Right lobe of liver (tissue), 6 donors: ENCODE data around the gene TESK1. TPM values are rescaled to one million over a fixed set of nuclear protein-coding genes. Genes with fewer than 3 reads are reported as not detected.

Experiments used
- ATAC-seq, 4 donors: fragments of 200-7000 bp; cut with Tn5 transposase; one replicate each; pipeline ENCODE4 v1.9.1; 2020; ENCODE audit warnings: mild to moderate bottlenecking in 4 of 4, moderate library complexity in 4 of 4
- DNase-seq, 3 donors: peaks; one replicate each; pipeline ENCODE4 v3.0.0-alpha.2; 2020
- H3K27ac ChIP-seq, 3 donors: fragments of 200-600 bp; one replicate each; pipeline ENCODE4 v1.8.0; 2022
- H3K27me3 ChIP-seq, 2 donors: fragments of 200-600 bp; one replicate each; pipeline ENCODE4 v1.8.0; 2022
- H3K36me3 ChIP-seq, 4 donors: fragments of 200-600 bp; sonication (generic) in 1 of 4; one replicate each; pipeline versions ENCODE4 v1.5.1 to v1.8.0; 2017 to 2022; ENCODE audit warnings: control low read depth in 1 of 4
- H3K4me1 ChIP-seq, 4 donors: fragments of 200-600 bp; sonication (generic) in 1 of 4; one replicate each; pipeline versions ENCODE4 v1.5.1 to v1.8.0; 2017 to 2022; ENCODE audit warnings: control low read depth in 1 of 4
- H3K4me3 ChIP-seq, 3 donors: fragments of 200-600 bp; one replicate each; pipeline ENCODE4 v1.8.0; 2022
- H3K9me3 ChIP-seq, 4 donors: fragments of 200-600 bp; sonication (generic) in 1 of 4; one replicate each; pipeline versions ENCODE4 v1.5.1 to v1.8.0; 2017 to 2022; ENCODE audit warnings: control low read depth in 1 of 4
- POLR2A ChIP-seq: fragments of 450-650 bp; IDR thresholded peaks from one replicate; pipeline ENCODE4 v1.6.1; 2017; ENCODE audit warnings: antibody characterized with exemption, mild to moderate bottlenecking
- WGBS: methylation state at CpG from one replicate; pipeline ENCODE4 v1.1.6; 2018; ENCODE audit warnings: low coverage, low lambda C conversion rate; ENCODE audit not compliant: insufficient coverage; ENCODE audit errors: missing lambda C conversion rate; 5-methylcytosine and 5-hydroxymethylcytosine counted together
- intact Hi-C, 2 donors: fragments of 100-400 bp; cut with DNase I; formaldehyde crosslinking; loops; one replicate each; pipeline versions ENCODE4 v1.11.2 to v1.14.1; 2022
- long read RNA-seq: library from polyadenylated mRNA; unstranded; transcript quantifications from one replicate; pipeline ENCODE4 v2.0.0, GENCODE V29; 2019
- total RNA-seq, 6 experiments: library from RNA; depleted of rRNA in 2 of 6; stranded (reverse); fragments of >200 nt in 2 of 6; fragmentation: NEBNext Ultra II Directional in 3 of 6; extraction: Animal tissue kit (Norgen Biotek cat#: 25700) in 3 of 6; gene quantifications; one replicate each; pipeline versions ENCODE4 v1.1.0 to v1.2.4, GENCODE V29; 2016 to 2023
- TF ChIP-seq, protein P1 (sequence below), 4 donors: fragments of 200-600 bp in 3 of 4; fragments of 450-650 bp in 1 of 4; IDR thresholded peaks; one replicate each; pipeline versions ENCODE4 v1.5.1 to v1.8.0; 2016 to 2022; ENCODE audit warnings: antibody characterized with exemption in 4 of 4, mild to moderate bottlenecking in 2 of 4
- donor health status: DM: no; HTN: yes; CAD: no.
- donor health status: DM: no; HTN: no; CAD: no.
- donor health status: DM: no; HTN: no; CAD: no.
- donor health status: DM: no; HTN: yes; CAD: no.
- donor health status: DM: no; HTN: yes; CAD: no.

Gene TESK1, protein sequence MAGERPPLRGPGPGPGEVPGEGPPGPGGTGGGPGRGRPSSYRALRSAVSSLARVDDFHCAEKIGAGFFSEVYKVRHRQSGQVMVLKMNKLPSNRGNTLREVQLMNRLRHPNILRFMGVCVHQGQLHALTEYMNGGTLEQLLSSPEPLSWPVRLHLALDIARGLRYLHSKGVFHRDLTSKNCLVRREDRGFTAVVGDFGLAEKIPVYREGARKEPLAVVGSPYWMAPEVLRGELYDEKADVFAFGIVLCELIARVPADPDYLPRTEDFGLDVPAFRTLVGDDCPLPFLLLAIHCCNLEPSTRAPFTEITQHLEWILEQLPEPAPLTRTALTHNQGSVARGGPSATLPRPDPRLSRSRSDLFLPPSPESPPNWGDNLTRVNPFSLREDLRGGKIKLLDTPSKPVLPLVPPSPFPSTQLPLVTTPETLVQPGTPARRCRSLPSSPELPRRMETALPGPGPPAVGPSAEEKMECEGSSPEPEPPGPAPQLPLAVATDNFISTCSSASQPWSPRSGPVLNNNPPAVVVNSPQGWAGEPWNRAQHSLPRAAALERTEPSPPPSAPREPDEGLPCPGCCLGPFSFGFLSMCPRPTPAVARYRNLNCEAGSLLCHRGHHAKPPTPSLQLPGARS
- total RNA-seq: 10 to 100 TPM; 10.7 to 17.2 (median 13.4) TPM
- long read RNA-seq, partial matches to known transcripts: 0 of 6 reads
- long read RNA-seq, other reads (novel, unspliced or antisense): 6 of 6 reads

- Histone ChIP-seq H3K27me3 (no peaks in the 10 kb centered on the region), H3K4me3 (peak within 1 kb of the TSS; percentile 61 to 85 (median 68)), H3K27ac (peak within 1 kb of the TSS; percentile 83 to 89 (median 89)), H3K4me1 (peaks cover 0 to 11% (median 3%) of the 10 kb centered on the region in 4 donors), H3K36me3 (peaks cover 0 to 16% (median 6%) of the 10 kb centered on the region in 4 donors), H3K9me3 (no peaks in the 10 kb centered on the region)
- peak; percentile 35 for TF ChIP-seq POLR2A
- TF ChIP-seq, protein P1, sequence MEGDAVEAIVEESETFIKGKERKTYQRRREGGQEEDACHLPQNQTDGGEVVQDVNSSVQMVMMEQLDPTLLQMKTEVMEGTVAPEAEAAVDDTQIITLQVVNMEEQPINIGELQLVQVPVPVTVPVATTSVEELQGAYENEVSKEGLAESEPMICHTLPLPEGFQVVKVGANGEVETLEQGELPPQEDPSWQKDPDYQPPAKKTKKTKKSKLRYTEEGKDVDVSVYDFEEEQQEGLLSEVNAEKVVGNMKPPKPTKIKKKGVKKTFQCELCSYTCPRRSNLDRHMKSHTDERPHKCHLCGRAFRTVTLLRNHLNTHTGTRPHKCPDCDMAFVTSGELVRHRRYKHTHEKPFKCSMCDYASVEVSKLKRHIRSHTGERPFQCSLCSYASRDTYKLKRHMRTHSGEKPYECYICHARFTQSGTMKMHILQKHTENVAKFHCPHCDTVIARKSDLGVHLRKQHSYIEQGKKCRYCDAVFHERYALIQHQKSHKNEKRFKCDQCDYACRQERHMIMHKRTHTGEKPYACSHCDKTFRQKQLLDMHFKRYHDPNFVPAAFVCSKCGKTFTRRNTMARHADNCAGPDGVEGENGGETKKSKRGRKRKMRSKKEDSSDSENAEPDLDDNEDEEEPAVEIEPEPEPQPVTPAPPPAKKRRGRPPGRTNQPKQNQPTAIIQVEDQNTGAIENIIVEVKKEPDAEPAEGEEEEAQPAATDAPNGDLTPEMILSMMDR (IDR thresholded peaks at IDR 0.05): no peak
- DNase-seq: peak; percentile 86 to 89 (median 89)
- intact Hi-C loops: no loop called here
- ATAC-seq: peak; percentile 65 to 69 (median 66)
- 0% methylated on average over 8 of the region's 55 CpGs for WGBS
These were observed at the start of gene TESK1 for GRCh38 chr9:35604578-35605350. Gene TESK1 (plus strand): TSS chr9:35605262. CDS start chr9:35605620, 358 bp downstream.

GRCh38 chr9:35555881-35556280 is 49.2 kb upstream of the TESK1 start:
- no peak for ATAC-seq
- H3K4me3 ChIP-seq: no peak overlapping the region
- TF ChIP-seq, protein P1 (IDR thresholded peaks at IDR 0.05): no peak
- TF ChIP-seq POLR2A: no peak
- no peak overlapping the region for H3K27ac ChIP-seq
- no peaks in the 10 kb centered on the region for H3K27me3 ChIP-seq
- DNase-seq: no peak
- peaks cover 0 to 16% (median 0%) of the 10 kb centered on the region in 4 donors for H3K36me3 ChIP-seq
- 86% methylated on average over 6 of the region's 10 CpGs for WGBS
- H3K4me1 ChIP-seq: peaks cover 0 to 8% (median 4%) of the 10 kb centered on the region in 4 donors
- intact Hi-C loops: loop anchor here (5.0 kb wide), 2 partner anchors 69 to 74 kb away; no protein-coding TSS in a partner anchor
- H3K9me3 ChIP-seq: no peaks in the 10 kb centered on the region

DNA sequence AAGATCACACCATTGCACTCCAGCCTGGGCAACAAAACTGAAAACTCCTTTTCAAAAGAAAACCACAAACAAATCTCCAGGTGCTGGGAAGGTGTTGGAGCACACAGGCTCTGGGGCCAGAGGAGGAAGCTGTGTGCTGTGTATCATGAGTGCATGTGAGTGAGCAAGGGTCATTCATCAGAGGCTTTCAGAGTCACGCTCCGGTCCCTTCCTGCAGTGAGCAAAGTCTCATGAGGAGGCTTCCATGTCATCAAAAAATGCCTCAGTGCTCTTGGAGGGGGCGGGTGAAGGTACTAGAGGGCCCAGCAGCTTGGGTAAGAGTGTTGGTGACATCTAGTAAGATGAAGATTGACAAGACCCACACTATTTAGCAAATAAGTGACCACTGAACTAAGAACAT is 48.3 kb upstream of the TESK1 start:
- 47% methylated on average over 2 of the region's 3 CpGs for WGBS
- Histone ChIP-seq H3K4me1 (peaks cover 0 to 8% (median 4%) of the 10 kb centered on the region in 4 donors), H3K27me3 (no peaks in the 10 kb centered on the region), H3K9me3 (no peaks in the 10 kb centered on the region), H3K36me3 (peaks cover 0 to 16% (median 0%) of the 10 kb centered on the region in 4 donors), H3K27ac (no peak overlapping the region), H3K4me3 (no peak overlapping the region)
- DNase-seq (no peak), ATAC-seq (no peak)
- no peak for TF ChIP-seq POLR2A
- TF ChIP-seq, protein P1 (IDR thresholded peaks at IDR 0.05): no peak
- intact Hi-C loops: loop anchor here (5.0 kb wide), 2 partner anchors 69 to 74 kb away; no protein-coding TSS in a partner anchor

GRCh38 chr9:35557320-35557719 is 47.7 kb upstream of the TESK1 start:
- intact Hi-C loops: loop anchor here (5.0 kb wide), 2 partner anchors 70 to 75 kb away; no protein-coding TSS in a partner anchor

More at GRCh38 chr9:35557320-35557719, 47.7 kb upstream of the TESK1 start:
- DNase-seq (no peak), ATAC-seq (no peak)
- TF ChIP-seq, protein P1 (IDR thresholded peaks at IDR 0.05): no peak
- no peak for TF ChIP-seq POLR2A
- H3K9me3 ChIP-seq: no peaks in the 10 kb centered on the region
- H3K36me3 ChIP-seq: peaks cover 0 to 16% (median 0%) of the 10 kb centered on the region in 4 donors
- H3K4me1 ChIP-seq: peaks cover 0 to 8% (median 4%) of the 10 kb centered on the region in 4 donors
- H3K27ac ChIP-seq: no peak overlapping the region
- WGBS: 83% methylated on average over 4 of the region's 6 CpGs
- no peak overlapping the region for H3K4me3 ChIP-seq
- H3K27me3 ChIP-seq: no peaks in the 10 kb centered on the region
